Muscle layer of duodenum (tissue), 2 donors: ENCODE measurements around the gene ZFHX3.

Experiments used
- H3K27ac ChIP-seq: one replicate; pipeline ENCODE4 v1.7.0; 2013; ENCODE audit warnings: mild to moderate bottlenecking, low read length
- H3K27me3 ChIP-seq: one replicate; pipeline ENCODE4 v1.7.0; 2013; ENCODE audit warnings: low read depth, mild to moderate bottlenecking, control low read depth, low read length
- H3K36me3 ChIP-seq, 2 donors: one replicate each; pipeline ENCODE4 v1.7.0; 2013; ENCODE audit warnings: low read length in 2 of 2, control low read depth in 1 of 2, mild to moderate bottlenecking in 1 of 2; ENCODE audit not compliant: insufficient read depth in 2 of 2, control insufficient read depth in 1 of 2
- H3K4me1 ChIP-seq, 2 donors: one replicate each; pipeline ENCODE4 v1.7.0; 2013; ENCODE audit warnings: low read length in 2 of 2, mild to moderate bottlenecking in 2 of 2, control low read depth in 1 of 2, moderate library complexity in 1 of 2; ENCODE audit not compliant: insufficient read depth in 2 of 2, control insufficient read depth in 1 of 2
- H3K4me3 ChIP-seq, 2 donors: one replicate each; pipeline ENCODE4 v1.7.0; 2013; ENCODE audit warnings: low read length in 2 of 2, low read depth in 1 of 2, mild to moderate bottlenecking in 1 of 2
- H3K9me3 ChIP-seq, 2 donors: one replicate each; pipeline ENCODE4 v1.7.0; 2013; ENCODE audit warnings: low read length in 2 of 2, control low read depth in 1 of 2, mild to moderate bottlenecking in 1 of 2; ENCODE audit not compliant: control insufficient read depth in 1 of 2
- donor health status: healthy.

ZFHX3 gene

GRCh38 chr16:73047536-73048291 is at the start of gene ZFHX3:
TSS of gene ZFHX3 (minus strand) at chr16:73048128. CDS start at chr16:72960145, 87,983 bp downstream.
- Histone ChIP-seq H3K4me1 (peaks cover 3 to 30% of the 10 kb centered on the region in 2 donors), H3K27me3 (no peaks in the 10 kb centered on the region)

GRCh38 chr16:73096510-73096909 is 48.6 kb upstream of the ZFHX3 start:
- H3K36me3 ChIP-seq: no peaks in the 10 kb centered on the region
- H3K27me3 ChIP-seq: no peaks in the 10 kb centered on the region
- no peaks in the 10 kb centered on the region for H3K9me3 ChIP-seq
- H3K27ac ChIP-seq: no peak overlapping the region
- H3K4me1 ChIP-seq: no peaks in the 10 kb centered on the region
- no peak overlapping the region for H3K4me3 ChIP-seq

More at GRCh38 chr16:73047536-73048291, at the start of gene ZFHX3:
- Histone ChIP-seq H3K4me3 (peak within 1 kb of the TSS; percentile 58 to 81), H3K36me3 (peaks cover 0 to 9% of the 10 kb centered on the region in 2 donors), H3K9me3 (no peaks in the 10 kb centered on the region), H3K27ac (peak within 1 kb of the TSS; percentile 49)

GRCh38 chr16:73095885-73096421 is 48.0 kb upstream of the ZFHX3 start:
- no peaks in the 10 kb centered on the region for H3K4me1 ChIP-seq
- no peaks in the 10 kb centered on the region for H3K36me3 ChIP-seq
- H3K27me3 ChIP-seq: no peaks in the 10 kb centered on the region
- no peak overlapping the region for H3K4me3 ChIP-seq
- H3K27ac ChIP-seq: no peak overlapping the region
- no peaks in the 10 kb centered on the region for H3K9me3 ChIP-seq

- no peaks in the 10 kb centered on the region for H3K9me3 ChIP-seq
- no peaks in the 10 kb centered on the region for H3K4me1 ChIP-seq
- H3K36me3 ChIP-seq: no peaks in the 10 kb centered on the region
- no peak overlapping the region for H3K4me3 ChIP-seq
- H3K27me3 ChIP-seq: no peaks in the 10 kb centered on the region
- no peak overlapping the region for H3K27ac ChIP-seq
Measured at GRCh38 chr16:73095142-73095820, 47.4 kb upstream of the ZFHX3 start.

GRCh38 chr16:73094371-73094770 is 46.4 kb upstream of the ZFHX3 start:
- Histone ChIP-seq H3K4me3 (no peak overlapping the region), H3K9me3 (no peaks in the 10 kb centered on the region), H3K4me1 (no peaks in the 10 kb centered on the region), H3K27me3 (no peaks in the 10 kb centered on the region), H3K27ac (no peak overlapping the region), H3K36me3 (no peaks in the 10 kb centered on the region)

- H3K9me3 ChIP-seq: no peaks in the 10 kb centered on the region
- no peak overlapping the region for H3K27ac ChIP-seq
- H3K27me3 ChIP-seq: no peaks in the 10 kb centered on the region
- H3K36me3 ChIP-seq: no peaks in the 10 kb centered on the region
- no peaks in the 10 kb centered on the region for H3K4me1 ChIP-seq
- H3K4me3 ChIP-seq: no peak overlapping the region
Measured at GRCh38 chr16:73093146-73094144, 45.5 kb upstream of the ZFHX3 start.

GRCh38 chr16:73092236-73092781 is 44.4 kb upstream of the ZFHX3 start:
- Histone ChIP-seq H3K27me3 (no peaks in the 10 kb centered on the region), H3K4me3 (no peak overlapping the region), H3K4me1 (no peaks in the 10 kb centered on the region), H3K9me3 (no peaks in the 10 kb centered on the region), H3K36me3 (no peaks in the 10 kb centered on the region), H3K27ac (no peak overlapping the region)

- H3K36me3 ChIP-seq: no peaks in the 10 kb centered on the region
- H3K9me3 ChIP-seq: peaks cover 0 to under 1% of the 10 kb centered on the region in 2 donors
- H3K4me3 ChIP-seq: no peak overlapping the region
- no peaks in the 10 kb centered on the region for H3K27me3 ChIP-seq
- H3K4me1 ChIP-seq: no peaks in the 10 kb centered on the region
- no peak overlapping the region for H3K27ac ChIP-seq
Measured at GRCh38 chr16:73091174-73091573, 43.2 kb upstream of the ZFHX3 start.

- Histone ChIP-seq H3K27me3 (no peaks in the 10 kb centered on the region), H3K27ac (no peak overlapping the region), H3K4me3 (no peak overlapping the region), H3K4me1 (no peaks in the 10 kb centered on the region), H3K36me3 (no peaks in the 10 kb centered on the region), H3K9me3 (peaks cover 0 to 4% of the 10 kb centered on the region in 2 donors)
Measured at GRCh38 chr16:73089420-73089819, 41.5 kb upstream of the ZFHX3 start.

- Histone ChIP-seq H3K27me3 (no peaks in the 10 kb centered on the region), H3K27ac (no peak overlapping the region), H3K4me1 (no peaks in the 10 kb centered on the region), H3K4me3 (no peak overlapping the region), H3K36me3 (no peaks in the 10 kb centered on the region), H3K9me3 (peaks cover 0 to 4% of the 10 kb centered on the region in 2 donors)
Measured at GRCh38 chr16:73086108-73086507, 38.2 kb upstream of the ZFHX3 start.
